OCI-LY7 (cell line): ENCODE measurements around the gene PLCE1.

Experiments used
- CTCF ChIP-seq: fragments of 200-600 bp; sonication (generic); conservative IDR thresholded peaks from 2 replicates; pipeline ENCODE4 v1.5.1; 2014; ENCODE audit warnings: mild to moderate bottlenecking, antibody characterized with exemption, low read length, moderate library complexity, mixed read lengths
- EZH2phosphoT487 ChIP-seq: fragments of 200-600 bp; sonication (generic); IDR thresholded peaks from 2 replicates; pipeline ENCODE4 v1.6.1; 2018; ENCODE audit warnings: low read depth, borderline replicate concordance, mild to moderate bottlenecking, mixed run types, antibody characterized with exemption, low read length, moderate library complexity, mixed read lengths

- TF ChIP-seq CTCF (no peak), EZH2phosphoT487 (no peak)
Observed at GRCh38 chr10:94035982-94036765, 42.4 kb downstream of the PLCE1 start.
